Erythroblast (primary cell): ENCODE results near the gene CLDN20.

Source experiments
- GATA1 ChIP-seq: IDR thresholded peaks from 2 replicates; pipeline ENCODE4 v1.6.1; 2011; ENCODE audit warnings: low read depth, mild to moderate bottlenecking, control low read depth, low read length, moderate library complexity
- POLR2A ChIP-seq: IDR thresholded peaks from 2 replicates; pipeline ENCODE4 v1.6.1; 2011; ENCODE audit warnings: mild to moderate bottlenecking, low read length

DNA sequence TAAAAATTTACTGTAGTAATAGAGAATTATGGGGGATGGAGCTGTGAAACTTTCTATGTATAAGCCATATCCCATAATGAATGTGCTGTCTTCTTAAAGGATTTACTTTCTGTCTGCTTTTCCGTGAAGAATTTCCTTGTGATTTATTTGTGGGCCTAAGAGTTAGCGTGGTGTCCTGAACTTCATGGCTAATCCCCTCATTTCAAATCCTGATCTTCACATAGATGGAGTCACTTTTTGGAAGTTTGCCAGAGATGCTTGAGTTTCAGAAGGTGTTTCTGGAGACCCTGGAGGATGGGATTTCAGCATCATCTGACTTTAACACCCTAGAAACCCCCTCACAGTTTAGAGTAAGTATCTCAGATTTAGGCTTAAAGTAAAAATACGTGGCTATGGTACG lies 19.4 kb upstream of the CLDN20 start:
- TF ChIP-seq POLR2A = no peak
- TF ChIP-seq GATA1 = no peak
